GM23338 (cell line): ENCODE measurements around the gene PANK4. TPM values are rescaled to one million over a fixed set of nuclear protein-coding genes. Genes with fewer than 3 reads are reported as not detected.

Source experiments
- ATAC-seq: fragments of 200-7000 bp; cut with Tn5 transposase; 3 replicates; pipeline ENCODE4 v1.9.1; 2020
- DNase-seq: peaks from one replicate; pipeline ENCODE4 v3.0.0-alpha.2; 2015; ENCODE audit warnings: low spot score
- H2AFZ ChIP-seq: fragments of 200-600 bp; sonication (generic); 2 replicates; pipeline ENCODE4 v1.8.0; 2016; ENCODE audit warnings: antibody characterized with exemption, mild to moderate bottlenecking, moderate library complexity
- H3F3A ChIP-seq: fragments of 200-600 bp; sonication (generic); replicated peaks from 2 replicates; pipeline ENCODE4 v1.8.0; 2017; ENCODE audit warnings: antibody characterized with exemption, mixed run types, low read depth
- H3K27ac ChIP-seq: fragments of 200-600 bp; sonication (generic); 2 replicates; pipeline ENCODE4 v1.6.1; 2016; ENCODE audit warnings: low read depth
- H3K27me3 ChIP-seq: fragments of 200-600 bp; sonication (generic); 2 replicates; pipeline ENCODE4 v1.8.0; 2016; ENCODE audit warnings: mild to moderate bottlenecking, mixed run types, moderate library complexity; ENCODE audit not compliant: insufficient read depth
- H3K36me3 ChIP-seq: fragments of 200-600 bp; sonication (generic); 2 replicates; pipeline ENCODE4 v1.8.0; 2016; ENCODE audit warnings: mild to moderate bottlenecking; ENCODE audit not compliant: insufficient read depth
- H3K4me1 ChIP-seq: fragments of 200-600 bp; sonication (generic); 2 replicates; pipeline ENCODE4 v1.8.0; 2016; ENCODE audit warnings: mild to moderate bottlenecking, moderate library complexity; ENCODE audit not compliant: insufficient read depth
- H3K4me2 ChIP-seq: fragments of 200-600 bp; sonication (generic); 2 replicates; pipeline ENCODE4 v1.7.1; 2017; ENCODE audit warnings: mixed run types
- H3K4me3 ChIP-seq: fragments of 200-600 bp; sonication (generic); 2 replicates; pipeline ENCODE4 v1.6.1; 2016; ENCODE audit warnings: mixed run types
- H3K79me2 ChIP-seq: fragments of 200-600 bp; sonication (generic); replicated peaks from 2 replicates; pipeline ENCODE4 v1.8.0; 2017; ENCODE audit warnings: mild to moderate bottlenecking; ENCODE audit not compliant: insufficient read depth
- H3K9me2 ChIP-seq: fragments of 200-600 bp; sonication (generic); 2 replicates; pipeline ENCODE4 v1.8.0; 2017; ENCODE audit not compliant: insufficient read depth
- H4K20me1 ChIP-seq: fragments of 200-600 bp; sonication (generic); replicated peaks from 2 replicates; pipeline ENCODE4 v1.8.0; 2017; ENCODE audit warnings: mild to moderate bottlenecking; ENCODE audit not compliant: insufficient read depth
- H3K27ac Mint-ChIP-seq: 2 replicates; pipeline ENCODE4 v1.8.0; 2020; ENCODE audit warnings: inconsistent platforms, mild to moderate bottlenecking, moderate library complexity, mixed read lengths
- H3K27me3 Mint-ChIP-seq: 3 replicates; pipeline ENCODE4 v1.8.0; 2022; ENCODE audit warnings: low read depth, mild to moderate bottlenecking, moderate library complexity, mixed read lengths, inconsistent platforms; ENCODE audit not compliant: insufficient read depth, poor library complexity
- H3K36me3 Mint-ChIP-seq: 3 replicates; pipeline ENCODE4 v1.8.0; 2021; ENCODE audit warnings: low read depth, mild to moderate bottlenecking, inconsistent platforms, moderate library complexity, mixed read lengths
- H3K4me1 Mint-ChIP-seq: 3 replicates; pipeline ENCODE4 v1.8.0; 2020; ENCODE audit warnings: mild to moderate bottlenecking, inconsistent platforms, mixed read lengths
- H3K4me3 Mint-ChIP-seq: 3 replicates; pipeline ENCODE4 v1.8.0; 2021; ENCODE audit warnings: moderate library complexity, mild to moderate bottlenecking, inconsistent platforms, mixed read lengths
- H3K9me3 Mint-ChIP-seq: 3 replicates; pipeline ENCODE4 v1.8.0; 2020; ENCODE audit warnings: moderate library complexity, mild to moderate bottlenecking, inconsistent platforms, mixed read lengths
- JUNB ChIP-seq: IDR thresholded peaks from one replicate; pipeline ENCODE4 v1.6.1; 2016; ENCODE audit warnings: antibody characterized with exemption; ENCODE audit not compliant: unreplicated experiment
- ZNF114 ChIP-seq: fragments of 250-450 bp; sonication (Bioruptor Pico); IDR thresholded peaks from 2 replicates; pipeline ENCODE4 v1.5.0; 2020; ENCODE audit warnings: mild to moderate bottlenecking, moderate library complexity
- ZNF331 ChIP-seq: fragments of 250-450 bp; sonication (Bioruptor Pico); IDR thresholded peaks from 2 replicates; pipeline ENCODE4 v1.5.0; 2020; ENCODE audit warnings: low read depth, mild to moderate bottlenecking, moderate library complexity
- ZNF462 ChIP-seq: fragments of 250-450 bp; sonication (Bioruptor Pico); IDR thresholded peaks from 2 replicates; pipeline ENCODE4 v1.5.0; 2020; ENCODE audit warnings: mild to moderate bottlenecking, moderate library complexity
- polyA plus RNA-seq: library from polyadenylated mRNA; unstranded; fragments of >200 nt; fragmentation: Nextera tagmentation; extraction: Ambion mirVana; gene quantifications from 2 replicates; pipeline ENCODE4 v1.2.1, GENCODE V29; 2016
- total RNA-seq: library from RNA; depleted of rRNA; stranded (reverse); fragments of >200 nt; shearing (Covaris generic); gene quantifications from 2 replicates; pipeline ENCODE4 v1.2.3, GENCODE V29; 2014

Gene PANK4
- total and polyA plus RNA-seq, 2 experiments from 2014 or later, result 25.8 to 43.7 TPM

- TF ChIP-seq ZNF331 (CRISPR knock-in tag), result no peak
- no peak for TF ChIP-seq JUNB
- TF ChIP-seq ZNF114 (CRISPR knock-in tag), result no peak
- TF ChIP-seq ZNF462 (CRISPR knock-in tag), result no peak
- Mint-ChIP-seq H3K27ac (no peak overlapping the region), H3K27me3 (peaks cover 55% of the 10 kb centered on the region), H3K4me3 (no peak overlapping the region), H3K9me3 (no peaks in the 10 kb centered on the region), H3K4me1 (peaks cover 18% of the 10 kb centered on the region), H3K36me3 (no peaks in the 10 kb centered on the region)
- Histone ChIP-seq H3F3A (no peaks in the 10 kb centered on the region), H3K4me2 (no peak overlapping the region), H3K79me2 (no peaks in the 10 kb centered on the region), H3K27me3 (peaks cover 57% of the 10 kb centered on the region), H3K4me1 (peaks cover 9% of the 10 kb centered on the region), H4K20me1 (no peaks in the 10 kb centered on the region), H3K9me2 (no peaks in the 10 kb centered on the region), H3K36me3 (no peaks in the 10 kb centered on the region), H3K27ac (no peak overlapping the region), H2AFZ (no peak overlapping the region), H3K4me3 (no peak overlapping the region)
- DNase-seq (no peak), ATAC-seq (no peak)
These were observed 6.2 kb upstream of the PANK4 start for GRCh38 chr1:2532485-2533160.
